Stimulated activated naive CD4-positive, alpha-beta T cell treated with Interleukin-2 at 50 U/mL for 16 hours (primary cell): ENCODE data around the gene BSG.

Experiments
- DNase-seq: peaks from one replicate; lab custom pipeline; 2025; lab: John Stamatoyannopoulos, UW

Gene BSG

GRCh38 chr19:572140-572742 lies at the start of gene BSG:
Gene BSG (plus strand): TSS chr19:572596. CDS start chr19:572635, 39 bp downstream.
- peak; percentile 98 for DNase-seq

GRCh38 chr19:522726-523125 lies 49.7 kb upstream of the BSG start:
- no peak for DNase-seq

DNA sequence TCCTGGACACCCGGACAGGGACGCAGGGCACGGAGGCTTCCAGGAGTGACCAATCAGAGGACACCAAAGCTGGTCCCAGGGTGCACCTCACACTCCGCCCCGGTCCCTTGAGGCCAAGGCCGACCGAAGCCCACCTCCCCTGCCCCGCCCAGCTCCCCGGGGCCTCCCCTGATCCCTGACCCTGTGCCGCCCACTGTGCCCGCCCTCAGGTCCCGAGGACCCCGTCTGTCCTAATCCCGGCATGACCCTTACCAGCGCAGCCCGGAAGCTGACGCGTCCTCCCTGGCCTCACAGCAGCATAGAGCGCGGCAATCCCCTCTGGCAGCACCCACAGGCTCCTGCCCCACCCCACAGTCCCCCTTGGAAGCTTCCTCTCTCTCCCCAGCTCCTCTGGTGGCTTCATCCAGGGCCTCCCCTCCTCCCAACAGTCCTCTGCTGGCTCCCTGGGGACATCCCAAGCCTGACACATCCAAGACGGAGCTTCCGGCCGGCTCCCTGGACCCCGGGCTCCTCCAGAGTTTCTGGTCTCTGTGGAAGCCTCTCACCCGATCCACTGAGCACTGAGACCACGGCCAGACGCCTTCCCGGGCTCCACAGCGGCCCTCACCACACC lies 48.2 kb upstream of the BSG start:
- no peak for DNase-seq

GRCh38 chr19:525029-525428 lies 47.4 kb upstream of the BSG start:
- DNase-seq = no peak

- no peak for DNase-seq
These were observed 46.5 kb upstream of the BSG start for GRCh38 chr19:525857-526419.

DNA sequence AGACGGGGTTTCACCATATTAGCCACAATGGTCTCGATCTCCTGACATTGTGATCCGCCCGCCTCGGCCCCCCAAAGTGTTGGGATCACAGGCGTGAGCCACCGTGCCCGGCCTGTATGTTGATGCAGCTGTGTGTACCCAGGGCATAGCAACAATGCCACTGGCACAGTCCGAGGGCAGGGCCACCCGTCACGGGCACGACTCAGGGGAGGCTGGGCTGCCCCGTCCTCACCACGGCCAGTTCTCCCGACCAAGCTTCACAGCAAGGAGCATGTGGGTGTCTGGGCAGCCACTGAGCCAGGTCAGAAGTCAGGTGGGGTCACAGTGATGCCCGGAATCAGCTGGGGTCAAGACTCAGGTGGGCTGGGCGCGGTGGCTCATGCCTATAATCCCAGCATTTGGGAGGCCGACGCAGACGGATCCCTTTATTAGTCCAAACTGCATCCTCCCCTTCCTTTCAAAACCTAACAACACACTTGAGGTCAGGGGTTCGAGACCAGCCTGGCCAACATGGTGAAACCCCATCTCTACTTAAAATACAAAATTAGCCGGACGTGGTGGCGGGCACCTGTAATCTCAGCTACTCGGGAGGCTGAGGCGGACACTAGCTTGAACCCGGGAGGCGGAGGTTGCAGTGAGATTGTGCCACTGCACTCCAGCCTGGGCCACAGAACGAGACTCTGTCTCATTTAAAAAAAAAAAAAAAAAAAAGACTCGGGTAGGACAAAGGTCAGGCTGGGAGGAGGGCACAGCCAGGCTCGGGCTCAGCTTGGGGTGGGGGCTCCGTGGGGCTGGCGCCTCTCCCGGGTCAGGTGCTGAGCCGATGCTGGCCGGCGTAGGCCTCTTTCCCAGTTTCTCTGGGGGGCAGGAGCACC lies 42.0 kb upstream of the BSG start:
- DNase-seq = no peak

DNA sequence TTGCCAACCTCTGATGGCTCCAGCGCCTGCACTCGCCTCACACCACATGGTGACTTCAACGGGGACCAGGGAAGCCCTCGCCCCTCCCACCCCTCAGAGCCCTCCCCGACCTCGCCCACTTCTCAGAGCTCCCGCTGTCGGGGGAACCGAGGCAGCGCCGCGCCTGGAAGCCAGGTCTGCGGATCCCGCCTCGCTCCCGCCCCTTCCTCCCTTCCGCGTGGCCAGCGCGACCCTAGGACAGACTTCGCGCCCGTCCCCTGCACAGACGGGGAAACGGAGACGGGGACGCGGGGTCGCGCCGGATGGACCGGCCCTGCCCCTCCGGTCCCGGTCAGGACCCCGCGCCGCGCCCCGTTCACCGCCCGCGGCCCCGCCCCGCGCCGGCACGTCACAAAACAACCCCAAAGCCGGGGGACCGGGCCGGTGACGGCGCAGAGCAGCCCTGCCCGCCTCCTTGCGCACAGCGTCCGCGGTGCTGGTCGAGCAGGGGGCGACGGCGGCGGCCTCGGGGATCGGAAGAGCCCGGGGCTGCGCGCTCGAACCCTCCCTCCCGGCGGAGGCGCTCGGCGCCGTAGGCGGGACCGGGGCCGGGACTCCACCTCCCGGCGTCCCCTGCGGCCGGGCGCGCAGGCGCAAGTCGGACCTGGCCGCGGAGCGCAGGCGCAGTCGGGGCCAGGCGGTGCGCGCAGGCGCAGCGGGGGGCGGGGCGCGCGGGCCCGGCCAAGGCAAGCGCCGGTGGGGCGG lies 41.2 kb upstream of the BSG start:
- peak; percentile 77 for DNase-seq

DNA sequence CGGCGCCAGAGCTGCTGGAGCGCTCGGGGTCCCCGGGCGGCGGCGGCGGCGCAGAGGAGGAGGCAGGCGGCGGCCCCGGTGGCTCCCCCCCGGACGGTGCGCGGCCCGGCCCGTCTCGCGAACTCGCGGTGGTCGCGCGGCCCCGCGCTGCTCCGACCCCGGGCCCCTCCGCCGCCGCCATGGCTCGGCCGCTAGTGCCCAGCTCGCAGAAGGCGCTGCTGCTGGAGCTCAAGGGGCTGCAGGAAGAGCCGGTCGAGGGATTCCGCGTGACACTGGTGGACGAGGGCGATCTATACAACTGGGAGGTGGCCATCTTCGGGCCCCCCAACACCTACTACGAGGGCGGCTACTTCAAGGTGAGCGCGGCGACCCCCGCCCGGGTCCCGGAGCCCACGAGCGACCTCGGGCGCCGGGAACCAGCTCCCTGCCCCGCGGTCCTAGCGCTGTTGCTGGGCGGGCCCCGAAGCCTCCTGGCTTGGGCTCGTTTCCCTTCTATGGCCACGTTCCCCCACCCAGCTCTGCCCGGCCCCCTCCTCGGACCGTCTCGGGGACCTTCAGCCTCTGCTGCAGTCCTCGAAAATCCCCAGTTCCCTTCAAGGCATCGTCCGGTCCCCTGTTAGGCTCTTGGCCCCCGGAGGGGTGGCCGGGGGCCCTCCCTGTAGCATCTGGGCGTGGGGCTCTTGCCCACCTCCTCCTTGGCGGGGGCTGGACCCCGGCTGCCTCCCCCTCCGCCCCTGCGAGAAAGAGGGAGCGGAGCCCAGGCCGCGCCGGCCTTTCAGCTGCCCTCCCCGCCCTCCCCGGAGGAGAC lies 40.4 kb upstream of the BSG start, which contains the start of gene CDC34:
TSS of gene CDC34 (plus strand) at position 8 of the 808 bp plus-strand sequence. CDS start at position 180, 172 bp downstream.
- no peak for DNase-seq

- peak; percentile 13 for DNase-seq
These were observed 39.6 kb upstream of the BSG start for GRCh38 chr19:532561-533363.

DNA sequence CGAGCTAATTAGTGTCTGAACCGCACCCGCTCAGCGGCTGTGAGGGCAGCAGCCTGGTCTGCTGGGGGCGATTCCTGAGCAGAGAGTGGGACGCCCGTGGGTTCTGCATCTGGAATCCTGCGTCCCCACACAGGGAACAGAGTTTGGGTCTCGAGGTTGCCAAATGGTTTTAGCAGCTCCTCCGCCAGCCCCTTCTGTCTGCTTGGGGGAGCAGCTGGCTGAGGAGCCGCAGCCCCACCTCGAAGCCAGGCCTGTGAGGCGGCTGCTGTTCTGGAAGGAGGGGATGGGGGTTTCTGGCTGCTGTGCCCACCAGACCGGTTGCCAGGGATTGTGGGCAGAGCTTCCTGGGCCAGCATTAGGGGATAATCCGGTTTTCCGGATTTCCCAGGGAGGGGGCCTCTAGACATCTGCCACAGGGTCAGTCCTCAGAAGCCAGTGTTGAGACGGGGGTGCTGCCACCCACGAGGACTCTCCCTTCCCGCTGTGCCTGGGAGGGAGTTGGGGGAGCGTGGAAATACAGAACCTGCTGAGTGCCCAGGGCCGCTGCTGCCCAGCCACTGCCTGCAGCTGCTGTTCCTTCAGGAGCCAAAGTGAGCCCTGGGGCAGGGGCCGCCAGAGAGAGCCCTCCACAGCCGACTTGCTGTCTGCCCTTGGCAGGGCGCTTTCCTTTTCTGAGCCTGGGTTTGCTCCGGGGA lies 38.9 kb upstream of the BSG start:
- no peak for DNase-seq

DNA sequence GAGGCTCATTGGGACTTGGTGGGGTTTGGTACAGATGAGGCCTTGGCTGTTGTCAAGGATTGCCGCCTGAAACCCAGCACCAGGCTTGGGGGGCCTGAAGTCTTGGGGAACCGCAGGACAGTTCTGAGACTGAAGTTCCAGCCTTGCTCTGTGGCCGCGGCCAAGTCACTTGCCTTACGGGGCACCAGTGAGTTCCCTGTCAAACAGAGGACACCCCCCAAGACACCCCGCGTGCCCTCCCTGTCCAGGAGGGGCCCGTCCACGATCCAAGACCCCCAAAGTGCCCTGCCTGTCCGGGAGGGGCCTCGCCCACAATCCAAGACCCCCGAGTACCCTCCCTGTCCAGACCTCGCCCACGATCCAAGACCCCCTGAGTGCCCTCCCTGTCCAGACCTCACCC lies 38.3 kb upstream of the BSG start:
- no peak for DNase-seq

DNA sequence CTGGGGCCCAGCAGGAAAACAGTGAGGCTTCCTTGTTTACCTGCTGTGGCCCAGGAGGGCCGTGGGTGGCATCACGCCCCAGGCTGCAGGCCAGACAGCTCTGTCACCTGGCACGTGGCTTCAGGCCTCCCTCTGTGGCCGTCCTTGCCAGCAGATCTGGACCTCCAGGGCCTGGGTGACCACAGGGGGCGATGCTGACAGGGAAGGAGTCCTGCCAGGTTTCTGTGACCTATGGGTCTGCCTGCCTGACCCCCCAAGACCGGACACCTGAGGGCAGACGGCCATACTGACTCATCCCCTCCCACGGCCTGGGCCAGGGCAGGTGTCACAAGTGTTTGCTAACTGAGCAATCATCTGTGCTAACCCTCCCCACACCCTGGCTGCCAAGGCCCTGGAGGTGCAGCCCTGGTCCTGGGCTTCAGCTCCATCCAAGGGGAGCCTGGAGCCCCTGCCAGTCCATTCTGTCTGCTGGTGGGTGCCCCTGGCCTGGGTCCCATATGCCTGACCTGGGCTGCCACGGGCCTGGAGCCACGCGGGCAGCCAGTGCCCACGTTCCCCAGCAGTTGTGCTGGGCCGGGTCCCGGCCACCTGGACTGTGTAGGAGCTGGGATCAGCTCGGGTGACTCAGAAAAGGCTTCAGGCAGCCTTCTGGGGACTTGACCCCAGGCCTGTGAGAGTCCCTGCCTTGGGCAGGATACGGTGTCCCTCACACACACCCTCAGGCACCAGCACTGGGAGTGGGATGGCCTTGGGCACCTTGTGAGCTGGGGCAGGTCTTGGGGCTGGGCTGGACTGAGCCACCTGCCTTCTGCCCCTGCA lies 37.2 kb upstream of the BSG start:
- DNase-seq = no peak

- DNase-seq = no peak
These were observed 36.1 kb upstream of the BSG start for GRCh38 chr19:536031-536880.

- DNase-seq = no peak
These were observed 35.5 kb upstream of the BSG start for GRCh38 chr19:536881-537404.

DNA sequence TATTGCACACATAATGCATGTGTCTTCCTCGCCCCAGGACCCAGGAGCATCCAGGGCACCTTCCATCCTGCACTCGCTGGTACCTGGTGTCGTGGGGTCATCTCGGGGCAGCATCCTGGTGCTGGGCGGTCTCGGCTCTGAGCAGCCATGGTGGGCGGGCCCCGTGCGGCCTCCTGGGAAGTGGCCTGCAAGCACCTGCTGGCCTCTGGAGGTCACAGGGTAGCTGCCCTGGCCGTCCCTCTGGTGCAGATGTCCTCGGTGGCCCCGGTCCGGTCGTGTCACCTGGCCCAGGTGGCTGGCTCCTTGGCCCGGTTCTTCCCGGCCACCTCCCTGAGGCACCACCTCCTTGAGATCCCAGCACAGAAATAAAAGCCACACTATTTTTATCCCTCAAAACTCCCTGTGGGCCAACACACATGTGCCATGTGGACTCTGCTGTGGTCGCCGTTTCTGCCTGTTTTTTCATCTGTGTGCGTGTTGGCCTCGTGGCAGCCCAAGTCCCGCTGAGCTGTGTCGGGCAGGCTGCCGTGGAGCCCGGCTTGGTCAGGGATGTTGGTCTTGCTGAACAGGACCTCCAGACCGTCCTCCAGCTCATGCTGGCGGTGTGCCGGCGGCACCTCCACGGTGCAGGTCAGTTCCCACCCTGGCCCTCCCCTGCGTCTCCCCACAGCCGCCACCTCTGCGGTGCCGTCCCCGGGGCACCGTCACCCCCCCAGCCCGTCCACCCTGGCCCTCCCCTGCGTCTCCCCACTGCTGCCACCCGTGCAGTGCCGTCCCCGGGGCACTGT lies 33.6 kb upstream of the BSG start:
- DNase-seq = no peak

- DNase-seq = no peak
These were observed 32.9 kb upstream of the BSG start for GRCh38 chr19:539429-540030.
